Spleen (tissue), 7 donors: ENCODE measurements around the gene ENDOD1.

Experiments
- POLR2A ChIP-seq, 3 donors: fragments of 450-650 bp; IDR thresholded peaks; one replicate each; pipeline ENCODE4 v1.5.1; 2017; ENCODE audit warnings: antibody characterized with exemption in 3 of 3, mild to moderate bottlenecking in 1 of 3
- TF ChIP-seq, protein P1 (sequence below), 11 experiments: fragments of 200-600 bp in 7 of 11; fragments of 450-650 bp in 4 of 11; sonication (generic) in 4 of 11; IDR thresholded peaks in 8 of 11; conservative IDR thresholded peaks in 3 of 11; 1 replicate in 7 of 11; 2 replicates in 4 of 11; pipeline versions ENCODE4 v1.4.0 to v1.8.0; 2016 to 2021; ENCODE audit warnings: antibody characterized with exemption in 11 of 11, inconsistent platforms in 4 of 11, mild to moderate bottlenecking in 1 of 11
- donor health status: DM: no; HTN: no; CAD: no; lungs with moderate emphysema.
- donor health status: DM: no; HTN: no; CAD: no.
- donor health status: DM: no; HTN: no; CAD: no.

DNA sequence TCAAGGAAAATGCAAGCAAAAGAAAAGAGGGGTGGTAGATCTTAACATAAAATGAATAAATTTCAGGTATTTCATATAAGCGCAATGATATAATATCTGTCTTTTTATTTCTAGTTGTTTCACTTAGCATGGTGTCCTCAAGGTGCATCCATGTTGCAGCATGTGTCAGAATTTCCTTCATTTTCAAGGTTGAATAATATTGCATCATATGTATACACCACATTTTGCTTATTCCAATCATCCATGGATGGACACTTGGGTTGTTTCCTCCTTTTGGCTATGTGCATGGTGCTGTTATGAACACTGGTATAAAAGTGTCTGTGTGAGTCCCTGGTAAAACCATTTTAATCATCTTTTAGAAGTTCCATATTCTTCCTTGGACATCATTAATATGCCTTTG lies 47.4 kb upstream of the ENDOD1 start:
- TF ChIP-seq, protein P1, sequence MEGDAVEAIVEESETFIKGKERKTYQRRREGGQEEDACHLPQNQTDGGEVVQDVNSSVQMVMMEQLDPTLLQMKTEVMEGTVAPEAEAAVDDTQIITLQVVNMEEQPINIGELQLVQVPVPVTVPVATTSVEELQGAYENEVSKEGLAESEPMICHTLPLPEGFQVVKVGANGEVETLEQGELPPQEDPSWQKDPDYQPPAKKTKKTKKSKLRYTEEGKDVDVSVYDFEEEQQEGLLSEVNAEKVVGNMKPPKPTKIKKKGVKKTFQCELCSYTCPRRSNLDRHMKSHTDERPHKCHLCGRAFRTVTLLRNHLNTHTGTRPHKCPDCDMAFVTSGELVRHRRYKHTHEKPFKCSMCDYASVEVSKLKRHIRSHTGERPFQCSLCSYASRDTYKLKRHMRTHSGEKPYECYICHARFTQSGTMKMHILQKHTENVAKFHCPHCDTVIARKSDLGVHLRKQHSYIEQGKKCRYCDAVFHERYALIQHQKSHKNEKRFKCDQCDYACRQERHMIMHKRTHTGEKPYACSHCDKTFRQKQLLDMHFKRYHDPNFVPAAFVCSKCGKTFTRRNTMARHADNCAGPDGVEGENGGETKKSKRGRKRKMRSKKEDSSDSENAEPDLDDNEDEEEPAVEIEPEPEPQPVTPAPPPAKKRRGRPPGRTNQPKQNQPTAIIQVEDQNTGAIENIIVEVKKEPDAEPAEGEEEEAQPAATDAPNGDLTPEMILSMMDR (IDR thresholded peaks at IDR 0.05 in 8 of 11, conservative IDR thresholded peaks at IDR 0.05 in 3 of 11): no peak
- TF ChIP-seq POLR2A (IDR thresholded peaks at IDR 0.05): no peak
